Glomerular endothelial cell (primary cell): ENCODE measurements around the gene CEMIP. TPM values are rescaled to one million over a fixed set of nuclear protein-coding genes. Genes with fewer than 3 reads are reported as not detected.

ENCODE experiments used
- DNase-seq: peaks from one replicate; pipeline ENCODE4 v3.0.0-alpha.2; 2011; ENCODE audit warnings: low read depth, low spot score; ENCODE audit errors: extremely low read depth
- total RNA-seq: library from RNA; depleted of rRNA; stranded (reverse); fragments of >200 nt; gene quantifications from 2 replicates; pipeline ENCODE4 v1.2.3, GENCODE V29; 2015

The CEMIP gene
- total RNA-seq, 1 donor from 2014 or later: 0.53 TPM

GRCh38 chr15:80819001-80819400 lies 39.8 kb downstream of the CEMIP start:
- DNase-seq: no peak

GRCh38 chr15:80820092-80820491 lies 40.9 kb downstream of the CEMIP start:
- DNase-seq: no peak

- DNase-seq: no peak
Observed at GRCh38 chr15:80822256-80822655, 43.1 kb downstream of the CEMIP start.

GRCh38 chr15:80822676-80823075 lies 43.5 kb downstream of the CEMIP start:
- DNase-seq: no peak

GRCh38 chr15:80823120-80823519 lies 44.0 kb downstream of the CEMIP start:
- no peak for DNase-seq

GRCh38 chr15:80823995-80824394 lies 44.8 kb downstream of the CEMIP start:
- DNase-seq: no peak

- no peak for DNase-seq
Observed at GRCh38 chr15:80825361-80826030, 46.3 kb downstream of the CEMIP start.

GRCh38 chr15:80828796-80829195 lies 49.6 kb downstream of the CEMIP start:
- DNase-seq: no peak

GRCh38 chr15:80830677-80831076 lies 51.5 kb downstream of the CEMIP start:
- DNase-seq: no peak

GRCh38 chr15:80831192-80831591 lies 52.0 kb downstream of the CEMIP start:
- DNase-seq: no peak

- no peak for DNase-seq
Observed at GRCh38 chr15:80831606-80832224, 52.5 kb downstream of the CEMIP start.

GRCh38 chr15:80832686-80833085 lies 53.5 kb downstream of the CEMIP start:
- DNase-seq: no peak

GRCh38 chr15:80834402-80834801 lies 55.2 kb downstream of the CEMIP start:
- no peak for DNase-seq

- no peak for DNase-seq
Observed at GRCh38 chr15:80834906-80835305, 55.7 kb downstream of the CEMIP start.

- DNase-seq: no peak
Observed at GRCh38 chr15:80835336-80835735, 56.2 kb downstream of the CEMIP start.

GRCh38 chr15:80836223-80836622 lies 57.1 kb downstream of the CEMIP start:
- no peak for DNase-seq

GRCh38 chr15:80837006-80837405 lies 57.8 kb downstream of the CEMIP start:
- no peak for DNase-seq

- DNase-seq: no peak
Observed at GRCh38 chr15:80838012-80838411, 58.8 kb downstream of the CEMIP start.

GRCh38 chr15:80838666-80839065 lies 59.5 kb downstream of the CEMIP start:
- no peak for DNase-seq

GRCh38 chr15:80839764-80840130 lies 60.6 kb downstream of the CEMIP start:
- no peak for DNase-seq

GRCh38 chr15:80840182-80841130 lies 61.3 kb downstream of the CEMIP start:
- DNase-seq: no peak

GRCh38 chr15:80841541-80841940 lies 62.4 kb downstream of the CEMIP start:
- DNase-seq: no peak
